H1 (cell line): Measurements from ENCODE around the gene BRS3. TPM values are rescaled to one million over a fixed set of nuclear protein-coding genes. Genes with fewer than 3 reads are reported as not detected.

Experiments
- CTCF ChIA-PET: fragments of 300-600 bp; sonication (Branson Sonifier 250); formaldehyde crosslinking; loops from one replicate; lab custom pipeline; 2021; ENCODE audit not compliant: partially characterized antibody; lab: Charles Lee
- POLR2A ChIA-PET: fragments of 300-600 bp; sonication (Branson Sonifier 250); formaldehyde crosslinking; loops from one replicate; lab custom pipeline; 2021; ENCODE audit warnings: inconsistent platforms; ENCODE audit not compliant: partially characterized antibody; lab: Charles Lee
- DNase-seq, 2 experiments: peaks; one replicate each; pipeline versions ENCODE4 v3.0.0 to v3.0.0-alpha.2; 2010 to 2022; ENCODE audit warnings: low spot score in 2 of 2, low read depth in 1 of 2, mixed read lengths in 1 of 2
- FAIRE-seq: peaks from 2 replicates; lab custom pipeline; 2011; peaks lifted over from hg19 to GRCh38; lab: Jason Lieb, UNC
- H2AFZ ChIP-seq: 2 replicates; pipeline ENCODE4 v1.8.1; 2012; ENCODE audit warnings: low read length, inconsistent platforms
- H2AK5ac ChIP-seq: 2 replicates; pipeline ENCODE4 v1.6.1; 2013; ENCODE audit warnings: low read depth, low read length
- H2BK120ac ChIP-seq: replicated peaks from 2 replicates; pipeline ENCODE3; 2013; ENCODE audit warnings: low read depth, low read length, inconsistent platforms
- H2BK12ac ChIP-seq: 2 replicates; pipeline ENCODE4 v1.6.1; 2013; ENCODE audit warnings: low read depth, low read length
- H2BK15ac ChIP-seq: 2 replicates; pipeline ENCODE4 v1.6.1; 2013; ENCODE audit warnings: low read length
- H2BK20ac ChIP-seq: 2 replicates; pipeline ENCODE4 v1.6.1; 2013; ENCODE audit warnings: low read length
- H2BK5ac ChIP-seq: 2 replicates; pipeline ENCODE4 v1.6.1; 2013; ENCODE audit warnings: low read depth, low read length
- H3K14ac ChIP-seq: 2 replicates; pipeline ENCODE4 v1.6.1; 2013; ENCODE audit warnings: inconsistent platforms; ENCODE audit not compliant: insufficient read length
- H3K18ac ChIP-seq: 2 replicates; pipeline ENCODE4 v1.6.1; 2013; ENCODE audit warnings: low read length; ENCODE audit errors: extremely low read depth
- H3K23ac ChIP-seq: 2 replicates; pipeline ENCODE4 v1.6.1; 2013; ENCODE audit warnings: inconsistent platforms; ENCODE audit not compliant: insufficient read length
- H3K23me2 ChIP-seq: 2 replicates; pipeline ENCODE4 v1.6.1; 2013; ENCODE audit warnings: low read depth, low read length
- H3K27ac ChIP-seq: 2 replicates; pipeline ENCODE4 v1.6.1; 2011; ENCODE audit warnings: low read depth, low read length, inconsistent platforms
- H3K27me3 ChIP-seq, 4 experiments: replicated peaks in 1 of 4; 1 replicate in 1 of 4; 2 replicates in 3 of 4; pipeline versions ENCODE4 v1.6.1 to v1.8.1; 2011 to 2013; ENCODE audit warnings: low read length in 3 of 4, mild to moderate bottlenecking in 3 of 4, inconsistent platforms in 2 of 4, mixed read lengths in 2 of 4, moderate library complexity in 1 of 4; ENCODE audit not compliant: control insufficient read depth in 3 of 4, insufficient read depth in 3 of 4; ENCODE audit errors: extremely low read depth in 1 of 4
- H3K36me3 ChIP-seq, 4 experiments: 2 replicates each; pipeline versions ENCODE4 v1.6.1 to v1.8.1; 2011 to 2013; ENCODE audit warnings: mild to moderate bottlenecking in 4 of 4, low read length in 3 of 4, moderate library complexity in 2 of 4, control low read depth in 1 of 4, inconsistent platforms in 1 of 4; ENCODE audit not compliant: insufficient read depth in 4 of 4, control insufficient read depth in 2 of 4
- H3K4ac ChIP-seq: replicated peaks from 2 replicates; pipeline ENCODE3; 2013; ENCODE audit warnings: low read length, low read depth, mixed read lengths, inconsistent platforms; ENCODE audit not compliant: insufficient read length
- H3K4me1 ChIP-seq, 4 experiments: replicated peaks in 1 of 4; 1 replicate in 1 of 4; 2 replicates in 3 of 4; pipeline versions ENCODE4 v1.6.1 to v1.8.1; 2011 to 2013; ENCODE audit warnings: low read length in 3 of 4, inconsistent platforms in 2 of 4, mixed read lengths in 1 of 4; ENCODE audit not compliant: insufficient read depth in 4 of 4, control insufficient read depth in 3 of 4
- H3K4me2 ChIP-seq, 2 experiments: 2 replicates each; pipeline versions ENCODE4 v1.6.1 to v1.8.1; 2011 to 2013; ENCODE audit warnings: low read depth in 2 of 2, low read length in 2 of 2, control low read depth in 1 of 2, inconsistent platforms in 1 of 2, mild to moderate bottlenecking in 1 of 2; ENCODE audit not compliant: insufficient read depth in 1 of 2
- H3K4me3 ChIP-seq, 4 experiments: fragments of 200-600, 300-600 bp in 1 of 4; sonication (generic), shearing (Covaris generic), sonication (Bioruptor Twin) in 1 of 4; 2 replicates each; pipeline versions ENCODE4 v1.5.1 to v1.8.1; 2011 to 2016; ENCODE audit warnings: low read length in 4 of 4, low read depth in 3 of 4, control low read depth in 2 of 4, inconsistent platforms in 2 of 4, mild to moderate bottlenecking in 2 of 4, mixed read lengths in 1 of 4, moderate library complexity in 1 of 4; ENCODE audit not compliant: insufficient read depth in 2 of 4; ENCODE audit errors: extremely low read depth in 1 of 4
- H3K56ac ChIP-seq: replicated peaks from 2 replicates; pipeline ENCODE3; 2013; ENCODE audit warnings: low read depth, mild to moderate bottlenecking, mixed read lengths, low read length, inconsistent platforms; ENCODE audit not compliant: insufficient read length
- H3K79me1 ChIP-seq: 2 replicates; pipeline ENCODE4 v1.6.1; 2013; ENCODE audit warnings: low read depth, low read length, control low read depth
- H3K79me2 ChIP-seq, 2 experiments: 2 replicates each; pipeline versions ENCODE4 v1.6.1 to v1.8.1; 2012 to 2013; ENCODE audit warnings: low read length in 2 of 2, mild to moderate bottlenecking in 2 of 2, inconsistent platforms in 1 of 2; ENCODE audit not compliant: insufficient read depth in 2 of 2, control insufficient read depth in 1 of 2
- H3K9ac ChIP-seq, 4 experiments: replicated peaks in 1 of 4; 1 replicate in 1 of 4; 2 replicates in 3 of 4; pipeline versions ENCODE4 v1.6.1 to v1.8.1; 2011 to 2013; ENCODE audit warnings: low read depth in 3 of 4, low read length in 3 of 4, control low read depth in 2 of 4, mild to moderate bottlenecking in 2 of 4, moderate library complexity in 2 of 4, inconsistent platforms in 1 of 4; ENCODE audit errors: extremely low read depth in 1 of 4
- H3K9me3 ChIP-seq, 2 experiments: 2 replicates each; pipeline versions ENCODE4 v1.6.1 to v1.8.1; 2012 to 2013; ENCODE audit warnings: mild to moderate bottlenecking in 2 of 2, moderate library complexity in 2 of 2, control low read depth in 1 of 2, inconsistent platforms in 1 of 2, low read depth in 1 of 2, low read length in 1 of 2, mixed read lengths in 1 of 2; ENCODE audit not compliant: insufficient read depth in 2 of 2
- H4K20me1 ChIP-seq, 2 experiments: replicated peaks in 1 of 2; 2 replicates each; pipeline versions ENCODE3 to v1.8.1; 2011 to 2013; ENCODE audit warnings: inconsistent platforms in 2 of 2, low read length in 2 of 2, mild to moderate bottlenecking in 1 of 2; ENCODE audit not compliant: insufficient read depth in 2 of 2, control insufficient read depth in 1 of 2
- H4K5ac ChIP-seq: 2 replicates; pipeline ENCODE4 v1.6.1; 2013; ENCODE audit warnings: low read length, low read depth, mixed read lengths, inconsistent platforms; ENCODE audit not compliant: insufficient read length
- H4K8ac ChIP-seq: 2 replicates; pipeline ENCODE4 v1.8.0; 2013; ENCODE audit warnings: mild to moderate bottlenecking, moderate library complexity, low read length, inconsistent platforms; ENCODE audit not compliant: insufficient read depth; ENCODE audit errors: extremely low read depth
- H4K91ac ChIP-seq: replicated peaks from 2 replicates; pipeline ENCODE3; 2013; ENCODE audit warnings: low read length, mixed read lengths, inconsistent platforms; ENCODE audit not compliant: insufficient read length
- BCL11A ChIP-seq, 2 experiments: IDR thresholded peaks; one replicate each; pipeline ENCODE4 v1.6.1; 2011; ENCODE audit warnings: low read depth in 2 of 2, low read length in 2 of 2, mild to moderate bottlenecking in 2 of 2
- CBX5 ChIP-seq: fragments of 300-800, 300-1000 bp; sonication (generic); IDR thresholded peaks from 2 replicates; pipeline ENCODE4 v1.7.1; 2016; ENCODE audit warnings: antibody characterized with exemption, low read length, low read depth
- EZH2 ChIP-seq: fragments of 200-600 bp; sonication (generic); IDR thresholded peaks from 2 replicates; pipeline ENCODE4 v1.7.1; 2012; ENCODE audit warnings: low read depth, mild to moderate bottlenecking, moderate library complexity, low read length, inconsistent platforms; ENCODE audit not compliant: severe bottlenecking
- HDAC2 ChIP-seq, 2 experiments: fragments of 300-600 bp in 1 of 2; sonication (generic) in 1 of 2; IDR thresholded peaks; 2 replicates each; pipeline ENCODE4 v1.6.1; 2011 to 2012; ENCODE audit warnings: low read depth in 2 of 2, low read length in 2 of 2, mild to moderate bottlenecking in 2 of 2, moderate library complexity in 2 of 2, borderline replicate concordance in 1 of 2, inconsistent platforms in 1 of 2
- NANOG ChIP-seq: IDR thresholded peaks from 2 replicates; pipeline ENCODE4 v1.6.1; 2011; ENCODE audit warnings: low read length, low read depth, mild to moderate bottlenecking, inconsistent platforms; ENCODE audit not compliant: insufficient read depth, poor library complexity, severe bottlenecking
- PHF8 ChIP-seq: fragments of 200-600 bp; sonication (generic); conservative IDR thresholded peaks from 2 replicates; pipeline ENCODE4 v1.7.1; 2012; ENCODE audit warnings: low read depth, mild to moderate bottlenecking, inconsistent platforms, low read length, moderate library complexity
- POLR2A ChIP-seq, 2 experiments: IDR thresholded peaks; 1 replicate in 1 of 2; 2 replicates in 1 of 2; pipeline ENCODE4 v1.6.1; 2011; ENCODE audit warnings: low read depth in 2 of 2, low read length in 2 of 2, mild to moderate bottlenecking in 2 of 2; ENCODE audit errors: control extremely low read depth in 1 of 2
- SIN3A ChIP-seq, 2 experiments: IDR thresholded peaks in 1 of 2; conservative IDR thresholded peaks in 1 of 2; 2 replicates each; pipeline ENCODE4 v1.6.1; 2011 to 2012; ENCODE audit warnings: low read length in 2 of 2, improper control_type of control experiment in 1 of 2, low read depth in 1 of 2, mild to moderate bottlenecking in 1 of 2
- TEAD4 ChIP-seq: IDR thresholded peaks from 2 replicates; pipeline ENCODE4 v1.6.1; 2012; ENCODE audit warnings: low read depth, low read length, inconsistent platforms, mixed read lengths
- YY1 ChIP-seq: IDR thresholded peaks from 2 replicates; pipeline ENCODE4 v1.6.1; 2011; ENCODE audit warnings: low read depth, mild to moderate bottlenecking, low read length
- ZNF274 ChIP-seq: IDR thresholded peaks from 2 replicates; pipeline ENCODE4 v1.7.0; 2012; ENCODE audit warnings: low read length, borderline replicate concordance; ENCODE audit errors: extremely low read depth
- WGBS, 2 experiments: shearing (Covaris generic) in 1 of 2; methylation state at CpG; one replicate each; pipeline versions ENCODE4 v1.1.6 to v1.1.7; 2013 to 2015; ENCODE audit warnings: low lambda C conversion rate in 2 of 2, mixed read lengths in 2 of 2, inconsistent platforms in 1 of 2, low coverage in 1 of 2, missing lambda C conversion rate in 1 of 2; ENCODE audit not compliant: insufficient replicate concordance in 2 of 2, insufficient coverage in 1 of 2, insufficient read length in 1 of 2; ENCODE audit errors: extremely low coverage in 1 of 2, missing lambda C conversion rate in 1 of 2; 5-methylcytosine and 5-hydroxymethylcytosine counted together
- polyA plus RNA-seq, 7 experiments: library from polyadenylated mRNA; depleted of rRNA in 3 of 7; stranded (reverse) in 5 of 7; unstranded in 2 of 7; fragments of >200 nt in 5 of 7; fragments of 200-250 nt in 2 of 7; gene quantifications; 1 replicate in 5 of 7; 2 replicates in 1 of 7; 4 replicates in 1 of 7; pipeline versions ENCODE4 v1.2.1 to v1.2.3, GENCODE V29; 2011 to 2013; ENCODE audit warnings: missing spikeins in 2 of 7, mixed read lengths in 2 of 7
- total RNA-seq: library from RNA; stranded (reverse); fragmentation: NEBNext Ultra II Directional; extraction: Animal tissue kit (Norgen Biotek cat#: 25700); gene quantifications from 2 replicates; pipeline ENCODE4 v1.2.1, GENCODE V29; 2021
- TF ChIP-seq, protein P1 (sequence below): IDR thresholded peaks from 2 replicates; pipeline ENCODE4 v1.6.1; 2011; ENCODE audit warnings: low read depth, mild to moderate bottlenecking, low read length; ENCODE audit not compliant: insufficient read depth

Gene BRS3
- total and polyA plus RNA-seq, 2 of the 8 experiments (the other 6 are each of a cell fraction or from before 2014, with no cell fraction given): not detected

DNA sequence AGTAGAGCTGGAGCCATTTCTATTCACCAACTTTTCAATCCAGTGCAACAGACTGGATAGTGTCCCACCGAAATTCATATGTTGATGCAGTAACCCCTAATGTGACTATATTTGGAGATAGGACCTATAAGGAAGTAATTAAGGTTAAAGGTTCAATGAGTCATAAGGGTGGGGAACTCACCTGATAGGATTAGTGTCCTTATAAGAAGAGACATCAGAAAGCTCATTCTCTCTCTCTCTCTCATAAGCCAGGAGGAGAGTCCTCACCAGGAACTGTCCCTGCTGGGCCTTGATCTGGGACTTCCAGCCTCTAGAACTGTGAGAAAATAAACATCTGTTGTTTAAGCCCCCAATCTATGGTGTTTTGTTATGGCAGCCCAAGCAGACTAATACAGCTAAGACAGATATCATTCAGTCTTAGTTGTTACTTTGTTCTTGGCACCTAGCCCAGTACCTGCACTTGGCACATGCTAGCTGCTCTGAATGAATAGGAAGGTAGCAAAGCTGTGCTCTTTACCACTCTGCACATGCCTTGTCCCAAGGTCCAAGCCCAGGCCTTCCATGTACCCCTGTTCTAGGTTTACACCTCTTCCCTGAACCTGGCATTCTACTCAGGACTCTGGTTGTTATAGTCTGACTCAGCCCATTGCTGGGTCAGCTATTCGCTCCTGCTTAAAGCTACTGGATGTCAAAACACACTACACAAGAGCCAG is 19.2 kb upstream of the BRS3 start:
- H3K79me2 ChIP-seq: no peaks in the 10 kb centered on the region
- H3K4ac ChIP-seq: no peak overlapping the region
- H2BK20ac ChIP-seq: no peak overlapping the region
- no peak overlapping the region for H3K23ac ChIP-seq
- H3K9ac ChIP-seq: no peak overlapping the region
- H3K27ac ChIP-seq: no peak overlapping the region
- H4K91ac ChIP-seq: no peak overlapping the region
- H4K8ac ChIP-seq: no peak overlapping the region
- H3K56ac ChIP-seq: no peak overlapping the region
- no peak overlapping the region for H2BK15ac ChIP-seq
- no peak for DNase-seq
- CTCF ChIA-PET: no interaction called here
- no peak overlapping the region for H2AFZ ChIP-seq
- H3K36me3 ChIP-seq: no peaks in the 10 kb centered on the region
- no peaks in the 10 kb centered on the region for H3K23me2 ChIP-seq
- no peak overlapping the region for H2BK5ac ChIP-seq
- no peak overlapping the region for H3K4me2 ChIP-seq
- no peak overlapping the region for H2BK12ac ChIP-seq
- no peaks in the 10 kb centered on the region for H3K27me3 ChIP-seq
- no peak overlapping the region for H2BK120ac ChIP-seq
- 92% methylated on average over 2 of the region's 2 CpGs; no CpG with 5 or more reads in 1 of the 2 experiments for WGBS, 2 experiments
- no peak overlapping the region for H2AK5ac ChIP-seq
- H4K20me1 ChIP-seq: no peaks in the 10 kb centered on the region
- FAIRE-seq: no peak
- H3K4me3 ChIP-seq: no peak overlapping the region
- H3K14ac ChIP-seq: no peak overlapping the region
- H3K79me1 ChIP-seq: no peaks in the 10 kb centered on the region
- H3K18ac ChIP-seq: no peak overlapping the region
- no peak overlapping the region for H4K5ac ChIP-seq
- no peaks in the 10 kb centered on the region for H3K4me1 ChIP-seq
- POLR2A ChIA-PET: no interaction called here
- no peaks in the 10 kb centered on the region for H3K9me3 ChIP-seq
- TF ChIP-seq NANOG (no peak), YY1 (no peak), SIN3A (conservative IDR thresholded peaks at IDR 0.05 in 1 of 2, IDR thresholded peaks at IDR 0.05 in 1 of 2; ENCODE audit: low read depth in 1 of 2, low read length in 2 of 2) (no peak), PHF8 (no peak), EZH2 (no peak), BCL11A (IDR thresholded peaks at IDR 0.05; ENCODE audit: low read depth in 2 of 2, low read length in 2 of 2) (no peak), TEAD4 (no peak), POLR2A (IDR thresholded peaks at IDR 0.05; ENCODE audit: control extremely low read depth in 1 of 2, low read depth in 2 of 2, low read length in 2 of 2) (no peak), HDAC2 (IDR thresholded peaks at IDR 0.05; ENCODE audit: borderline replicate concordance in 1 of 2, low read depth in 2 of 2, low read length in 2 of 2) (no peak), ZNF274 (no peak), CBX5 (no peak)
- TF ChIP-seq, protein P1, sequence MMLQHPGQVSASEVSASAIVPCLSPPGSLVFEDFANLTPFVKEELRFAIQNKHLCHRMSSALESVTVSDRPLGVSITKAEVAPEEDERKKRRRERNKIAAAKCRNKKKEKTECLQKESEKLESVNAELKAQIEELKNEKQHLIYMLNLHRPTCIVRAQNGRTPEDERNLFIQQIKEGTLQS: no peak
